Measurements from ENCODE around the gene CAPN12. TPM values are rescaled to one million over a fixed set of nuclear protein-coding genes. Genes with fewer than 3 reads are reported as not detected.

The CAPN12 gene
- total RNA-seq, 1 donor from 2014 or later: 0.20 TPM

DNA sequence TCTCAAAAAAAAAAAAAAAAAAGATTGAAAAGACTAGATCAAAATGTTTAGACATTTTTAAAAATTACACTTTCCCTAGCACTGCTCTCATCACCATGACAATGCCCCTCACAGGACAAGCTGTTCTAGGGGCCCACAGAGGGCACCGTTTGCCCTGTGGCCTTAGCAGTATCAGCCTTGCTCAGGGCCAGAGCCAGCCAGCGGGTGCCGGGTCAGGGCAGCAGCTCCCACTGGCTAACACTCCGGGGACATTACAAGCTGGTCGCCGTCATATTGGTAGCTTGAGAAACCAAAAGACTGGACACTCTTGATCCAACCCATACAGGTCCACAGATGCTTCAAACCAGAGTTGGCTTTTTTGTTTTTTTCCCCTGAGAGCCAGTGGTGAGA is 18.0 kb downstream of the CAPN12 start:
- DNase-seq (ENCODE audit: low read depth, low spot score): no peak

DNA sequence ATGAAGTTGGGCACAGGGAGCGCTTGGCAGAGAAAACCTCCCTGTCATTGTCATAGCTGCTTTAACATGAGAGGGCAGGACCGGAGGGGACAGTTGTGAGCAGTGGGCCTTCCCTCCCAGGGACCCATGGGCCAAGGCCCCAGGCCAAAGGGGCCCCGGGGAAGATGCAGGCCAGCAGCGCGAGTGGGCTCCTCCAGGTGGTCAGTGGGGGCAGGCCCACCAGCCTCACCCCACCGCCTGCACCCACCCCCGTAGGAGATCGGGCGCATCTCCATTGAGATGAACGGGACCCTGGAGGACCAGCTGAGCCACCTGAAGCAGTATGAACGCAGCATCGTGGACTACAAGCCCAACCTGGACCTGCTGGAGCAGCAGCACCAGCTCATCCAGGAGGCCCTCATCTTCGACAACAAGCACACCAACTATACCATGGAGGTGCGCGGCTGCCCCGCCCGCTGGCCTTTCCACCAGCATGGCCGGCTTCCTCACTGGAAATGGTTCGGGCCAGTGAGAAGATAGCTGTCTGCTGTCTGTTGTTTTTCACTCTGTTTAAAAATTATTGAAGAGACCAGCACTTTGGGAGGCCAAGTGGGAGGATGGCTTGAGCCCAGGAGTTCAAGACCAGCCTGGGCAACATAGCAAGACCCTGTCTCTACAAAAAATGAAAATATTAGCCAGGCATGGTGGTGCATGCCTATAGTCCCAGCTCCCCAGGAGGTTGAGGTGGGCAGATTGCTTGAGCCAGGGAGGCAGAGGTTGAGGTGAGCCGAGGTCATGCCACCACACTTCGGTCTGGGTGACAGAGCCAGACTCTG is 18.6 kb downstream of the CAPN12 start:
- DNase-seq (ENCODE audit: low read depth, low spot score): no peak

DNA sequence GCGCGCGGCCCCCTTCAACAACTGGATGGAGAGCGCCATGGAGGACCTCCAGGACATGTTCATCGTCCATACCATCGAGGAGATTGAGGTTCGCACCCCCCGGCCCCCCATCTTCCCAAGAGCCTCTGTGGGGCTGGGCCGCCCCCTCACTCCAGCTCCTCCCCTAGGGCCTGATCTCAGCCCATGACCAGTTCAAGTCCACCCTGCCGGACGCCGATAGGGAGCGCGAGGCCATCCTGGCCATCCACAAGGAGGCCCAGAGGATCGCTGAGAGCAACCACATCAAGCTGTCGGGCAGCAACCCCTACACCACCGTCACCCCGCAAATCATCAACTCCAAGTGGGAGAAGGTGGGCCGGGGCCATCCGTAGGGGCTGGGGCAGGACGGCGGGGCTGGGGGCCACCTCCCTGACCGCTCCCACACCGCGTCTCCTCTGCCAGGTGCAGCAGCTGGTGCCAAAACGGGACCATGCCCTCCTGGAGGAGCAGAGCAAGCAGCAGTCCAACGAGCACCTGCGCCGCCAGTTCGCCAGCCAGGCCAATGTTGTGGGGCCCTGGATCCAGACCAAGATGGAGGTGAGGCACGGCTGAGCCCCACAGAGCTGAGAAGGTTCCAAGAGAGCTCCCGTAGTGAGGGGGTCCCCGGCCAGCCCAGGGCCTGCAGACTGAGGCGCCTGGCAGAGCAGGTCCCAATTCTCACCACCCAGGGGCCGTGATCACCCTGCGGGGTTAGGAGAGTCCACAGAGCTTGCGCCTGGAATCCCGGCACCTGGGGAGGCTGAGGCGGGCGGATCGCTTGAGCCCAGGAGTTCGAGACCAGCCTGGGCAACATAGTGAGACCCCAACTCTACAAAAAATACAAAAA is 20.1 kb downstream of the CAPN12 start:
- DNase-seq (ENCODE audit: low read depth, low spot score): no peak

DNA sequence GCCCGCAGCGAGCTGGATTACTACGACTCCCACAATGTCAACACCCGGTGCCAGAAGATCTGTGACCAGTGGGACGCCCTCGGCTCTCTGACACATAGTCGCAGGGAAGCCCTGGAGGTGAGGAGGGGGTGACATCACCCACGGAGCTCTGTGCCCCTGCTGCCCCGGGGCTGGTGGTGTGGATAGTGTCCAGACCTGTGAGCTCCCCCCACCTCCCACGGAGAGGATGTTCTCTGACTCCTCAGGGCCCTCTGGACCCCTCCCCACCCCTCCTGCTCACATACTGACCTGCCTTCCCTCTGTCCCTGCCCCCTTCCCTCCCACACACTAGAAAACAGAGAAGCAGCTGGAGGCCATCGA is 20.7 kb downstream of the CAPN12 start:
- DNase-seq (ENCODE audit: low read depth, low spot score): no peak

DNA sequence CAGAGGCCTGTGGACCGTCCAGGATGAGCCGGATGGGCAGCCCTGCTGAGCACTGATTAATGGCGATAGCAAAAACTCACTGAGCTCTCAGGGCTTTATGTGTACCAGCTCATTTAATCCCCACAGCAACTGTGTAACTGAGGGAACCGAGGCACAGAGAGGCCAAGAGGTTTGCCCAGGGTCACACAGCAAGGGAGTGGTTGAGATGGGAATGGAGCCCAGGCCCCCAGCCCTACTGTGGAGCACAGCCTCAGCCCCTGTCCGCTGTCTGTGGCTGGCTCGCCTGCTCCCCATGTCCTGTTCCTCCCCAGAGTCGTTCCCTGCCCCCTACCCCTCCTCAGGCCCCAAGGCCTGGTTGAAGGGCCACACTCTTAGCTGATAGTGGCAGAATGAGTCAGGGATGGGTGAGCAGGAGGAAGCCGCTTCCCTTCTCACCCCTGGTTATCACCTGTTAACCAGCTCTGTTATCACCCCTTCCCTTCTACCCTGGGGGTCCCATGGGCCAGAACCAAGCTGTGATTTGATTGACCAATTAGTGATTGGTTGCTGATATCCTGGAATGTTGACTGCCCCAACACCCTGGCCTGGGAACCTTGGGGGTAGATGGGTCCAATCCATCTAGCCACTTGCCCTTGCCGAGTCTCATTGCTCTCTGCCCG is 21.2 kb downstream of the CAPN12 start:
- DNase-seq (ENCODE audit: low read depth, low spot score): no peak

DNA sequence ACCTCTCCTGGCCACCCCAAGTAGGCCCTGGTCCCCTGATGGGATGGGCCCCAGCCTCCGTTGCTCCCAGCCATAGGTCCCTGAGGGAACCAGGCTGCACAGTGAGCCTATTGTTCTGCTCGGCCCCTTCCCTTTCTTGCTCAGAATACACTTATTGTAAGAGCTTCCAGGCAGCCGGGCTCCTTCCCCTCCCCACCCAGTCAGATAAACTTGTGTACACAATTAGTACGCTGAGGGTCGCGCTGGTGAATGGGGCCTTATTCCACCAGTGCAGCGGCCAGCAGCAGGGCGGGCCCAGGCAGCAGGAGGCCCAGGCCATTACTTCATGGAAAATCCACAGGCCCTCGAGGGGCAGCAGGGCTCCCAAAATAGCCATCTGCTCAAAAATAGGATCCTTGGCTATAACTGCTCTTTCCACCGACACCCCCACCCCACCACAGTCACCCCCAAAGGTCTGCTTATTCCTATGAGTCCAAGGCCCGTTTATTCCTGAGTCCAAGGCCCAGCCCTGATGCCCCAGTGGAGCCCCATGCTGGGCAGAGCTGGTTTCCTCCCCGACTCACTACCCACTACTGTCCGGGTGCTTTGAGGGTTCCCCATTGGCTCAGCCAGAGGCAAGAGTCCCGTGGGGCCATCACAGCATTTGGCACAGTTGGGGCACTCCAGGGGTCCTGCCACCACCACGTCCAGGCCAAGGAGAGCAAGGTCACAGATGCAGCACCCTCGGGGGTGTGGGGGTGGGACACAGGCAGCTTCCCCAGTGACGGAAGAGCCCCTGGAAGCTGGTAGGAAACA is 22.1 kb downstream of the CAPN12 start:
- no peak for DNase-seq (ENCODE audit: low read depth, low spot score)

DNA sequence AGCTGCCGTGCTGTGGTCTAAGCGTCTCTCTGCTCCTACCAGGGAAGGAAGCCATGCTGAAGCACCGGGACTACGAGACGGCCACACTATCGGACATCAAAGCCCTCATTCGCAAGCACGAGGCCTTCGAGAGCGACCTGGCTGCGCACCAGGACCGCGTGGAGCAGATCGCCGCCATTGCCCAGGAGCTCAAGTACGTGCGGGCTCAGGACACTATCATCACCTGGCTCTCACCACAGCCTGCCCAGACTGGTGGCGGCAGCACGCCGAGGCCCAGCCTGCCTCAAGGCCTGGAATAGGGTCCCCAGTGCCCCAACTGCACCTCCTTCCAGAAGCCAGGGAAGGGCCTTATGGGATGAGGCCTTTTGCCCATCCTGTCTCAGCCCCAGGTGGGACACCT is 22.8 kb downstream of the CAPN12 start:
- DNase-seq (ENCODE audit: low read depth, low spot score): no peak

DNA sequence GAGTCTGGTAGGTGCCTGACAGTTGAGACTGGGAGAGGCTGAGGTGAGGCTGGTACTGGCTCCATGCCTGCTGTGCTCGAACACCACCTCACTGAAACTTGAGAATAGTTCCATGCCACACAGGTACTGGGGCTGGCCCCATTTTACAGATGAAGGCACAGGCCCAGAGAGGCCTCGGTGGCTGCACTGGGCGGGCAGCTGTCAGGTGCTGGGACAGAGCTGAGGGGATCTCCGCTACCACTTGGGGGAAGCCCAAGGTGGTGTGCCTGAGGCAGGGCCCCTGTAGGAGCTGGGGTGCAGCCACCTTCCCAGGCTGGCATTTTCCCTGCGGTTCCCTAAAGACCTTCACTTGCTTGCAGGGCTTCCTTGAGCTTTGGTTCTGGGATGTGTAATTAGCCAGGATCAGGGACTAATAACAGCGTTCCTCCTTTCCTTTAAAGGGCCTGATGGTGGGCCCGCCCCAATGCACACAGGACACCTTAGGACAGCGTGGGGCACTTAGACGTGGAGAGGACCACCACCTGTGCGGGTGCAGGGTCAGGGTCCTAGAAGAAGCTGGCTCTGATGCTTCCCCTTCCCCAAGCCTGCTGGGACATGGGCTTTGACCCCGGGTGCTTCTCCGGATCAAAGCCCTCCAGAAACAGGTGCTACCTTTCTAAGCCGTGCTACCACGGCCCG is 23.6 kb downstream of the CAPN12 start:
- DNase-seq (ENCODE audit: low read depth, low spot score): no peak

DNA sequence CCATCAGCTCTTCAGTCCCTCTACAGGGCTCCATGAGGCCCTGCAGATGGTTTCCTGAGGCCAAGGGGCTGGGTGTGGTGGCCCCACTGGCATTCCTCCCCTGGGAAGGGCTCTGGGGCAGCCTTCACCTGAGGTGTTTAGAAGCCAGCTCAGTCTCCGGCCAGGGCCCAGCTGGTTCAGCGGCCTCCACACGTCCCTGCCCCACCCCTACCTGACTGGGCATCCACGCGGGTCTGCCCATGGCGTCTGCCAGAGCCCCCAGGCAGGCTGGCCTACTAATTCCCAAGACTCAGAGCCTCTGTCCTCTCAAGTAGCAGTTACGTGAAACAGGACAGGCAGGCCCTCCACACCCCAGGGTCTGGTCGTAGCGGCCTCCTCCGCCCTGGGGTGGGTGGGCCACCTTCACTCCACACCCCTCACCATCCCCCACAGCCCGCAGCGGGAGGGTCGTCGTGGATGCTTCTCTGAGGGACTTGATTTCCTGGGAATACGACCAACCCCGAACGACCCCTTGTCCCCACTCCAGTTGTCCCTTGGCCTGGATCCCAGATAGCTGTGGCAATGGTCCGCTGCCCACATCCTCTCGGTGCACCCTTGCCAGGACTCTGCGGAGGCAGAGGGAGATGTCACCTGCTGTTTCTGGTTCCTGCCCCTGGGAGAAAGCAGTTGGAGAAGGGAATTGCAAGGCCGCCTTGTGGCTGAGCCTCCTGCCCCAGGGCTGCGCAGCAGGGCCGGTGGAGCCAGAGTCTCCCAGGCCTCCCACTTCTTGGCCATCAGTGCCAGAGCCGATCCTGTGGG is 24.3 kb downstream of the CAPN12 start:
- no peak for DNase-seq (ENCODE audit: low read depth, low spot score)

DNA sequence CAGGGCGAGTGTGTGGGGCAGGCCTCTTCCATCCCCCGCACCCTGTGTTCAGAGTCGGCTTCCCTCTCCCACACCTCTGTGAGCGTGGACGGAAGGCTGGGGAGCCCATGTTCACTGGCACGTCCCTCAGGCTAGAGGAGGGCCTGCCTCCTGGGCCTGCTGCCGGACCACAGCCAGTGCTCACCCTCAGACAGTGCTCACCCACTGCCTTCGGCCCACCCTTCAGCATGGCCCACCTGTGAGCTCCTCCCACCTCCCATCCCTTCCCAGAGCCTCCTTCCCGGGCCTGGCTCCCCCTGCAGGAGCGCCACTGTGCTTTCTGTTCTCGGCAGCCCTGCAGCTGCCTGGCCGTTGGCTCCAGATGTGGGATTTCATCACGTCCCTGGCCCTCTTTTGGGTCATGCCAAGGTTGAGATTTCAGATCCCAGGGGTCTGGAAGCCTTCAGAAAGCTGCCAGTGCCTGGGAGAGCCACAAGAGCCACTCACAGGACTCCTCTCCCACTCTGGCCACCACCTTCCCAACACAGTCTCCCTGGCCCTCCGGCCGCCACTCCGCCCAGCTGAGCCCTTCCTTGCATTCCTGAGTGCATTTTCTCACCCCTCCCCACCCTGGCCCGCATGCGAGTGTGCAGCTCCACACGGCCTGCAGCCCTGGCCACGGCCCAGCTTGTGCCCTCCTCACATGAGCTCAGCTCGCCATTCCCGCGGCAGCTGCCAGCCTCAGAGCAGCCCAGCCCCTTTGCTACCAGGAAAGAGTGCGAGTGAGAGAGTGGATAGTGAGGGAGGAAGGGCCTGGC is 25.3 kb downstream of the CAPN12 start:
- DNase-seq (ENCODE audit: low read depth, low spot score): no peak

DNA sequence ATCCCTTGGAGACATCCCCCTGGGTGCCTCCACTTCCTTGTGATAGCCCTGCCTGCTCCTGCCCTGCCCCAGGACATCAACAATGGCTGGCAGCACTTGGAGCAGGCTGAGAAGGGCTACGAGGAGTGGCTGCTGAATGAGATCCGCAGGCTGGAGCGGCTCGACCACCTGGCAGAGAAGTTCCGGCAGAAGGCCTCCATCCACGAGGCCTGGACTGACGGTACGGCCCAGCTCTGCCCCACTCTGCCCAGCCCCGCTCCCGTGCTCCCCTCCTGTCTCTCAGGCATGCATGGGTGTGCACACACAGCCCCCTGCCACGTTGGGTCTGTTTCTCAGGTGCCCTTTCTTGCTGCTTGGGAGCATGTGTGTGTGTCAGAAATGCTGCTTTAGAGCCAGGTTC is 26.4 kb downstream of the CAPN12 start:
- DNase-seq (ENCODE audit: low read depth, low spot score): no peak

DNA sequence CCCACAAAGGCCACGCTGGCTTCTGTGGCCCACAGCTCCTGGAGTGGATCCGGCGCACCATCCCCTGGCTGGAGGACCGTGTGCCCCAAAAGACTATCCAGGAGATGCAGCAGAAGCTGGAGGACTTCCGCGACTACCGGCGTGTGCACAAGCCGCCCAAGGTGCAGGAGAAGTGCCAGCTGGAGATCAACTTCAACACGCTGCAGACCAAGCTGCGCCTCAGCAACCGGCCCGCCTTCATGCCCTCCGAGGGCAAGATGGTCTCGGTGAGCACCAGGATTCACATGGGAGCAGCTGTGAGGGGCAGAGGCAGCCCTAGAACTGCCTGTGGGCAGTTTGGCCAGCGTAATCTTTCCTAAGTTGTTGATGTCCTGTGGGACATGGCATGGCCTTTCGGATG is 27.2 kb downstream of the CAPN12 start:
- no peak for DNase-seq (ENCODE audit: low read depth, low spot score)

DNA sequence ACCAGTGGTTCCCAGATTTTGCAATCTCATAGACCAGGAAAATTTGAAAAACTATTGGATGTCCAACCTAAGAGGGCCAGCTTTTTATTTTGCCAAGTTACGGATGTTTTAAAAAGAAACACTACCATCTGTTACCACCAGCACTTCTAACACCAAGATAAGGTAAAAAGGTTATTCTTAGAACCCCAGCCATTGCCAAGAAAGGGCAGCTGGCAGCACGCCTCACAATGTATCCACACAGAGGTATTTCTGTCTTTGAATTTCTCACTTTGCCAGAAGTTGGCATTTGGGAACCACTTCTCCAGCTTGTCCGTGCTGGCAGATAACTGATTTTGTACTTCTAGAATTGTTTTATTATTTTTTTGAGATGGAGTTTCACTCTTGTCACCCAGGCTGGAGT is 28.7 kb downstream of the CAPN12 start:
- no peak for DNase-seq (ENCODE audit: low read depth, low spot score)

DNA sequence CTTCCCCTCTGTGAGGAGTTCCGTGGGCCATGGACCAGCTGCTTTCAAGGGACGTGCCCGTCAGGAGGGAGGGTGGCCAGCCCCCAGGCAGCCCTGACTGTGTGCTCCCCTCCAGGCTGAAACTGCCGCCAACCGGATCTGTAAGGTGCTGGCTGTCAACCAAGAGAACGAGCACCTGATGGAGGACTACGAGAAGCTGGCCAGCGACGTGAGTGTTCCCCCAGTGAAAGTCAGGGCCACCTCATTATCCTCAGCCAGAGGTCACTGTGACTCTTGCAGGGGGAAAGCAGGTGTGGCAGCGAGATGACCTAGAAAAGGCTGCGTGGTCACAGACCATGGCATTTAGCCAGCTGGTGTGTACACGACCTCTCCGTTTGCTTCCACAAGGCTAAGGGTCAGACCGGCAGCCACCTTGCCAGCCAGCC is 29.9 kb downstream of the CAPN12 start:
- no peak for DNase-seq (ENCODE audit: low read depth, low spot score)

DNA sequence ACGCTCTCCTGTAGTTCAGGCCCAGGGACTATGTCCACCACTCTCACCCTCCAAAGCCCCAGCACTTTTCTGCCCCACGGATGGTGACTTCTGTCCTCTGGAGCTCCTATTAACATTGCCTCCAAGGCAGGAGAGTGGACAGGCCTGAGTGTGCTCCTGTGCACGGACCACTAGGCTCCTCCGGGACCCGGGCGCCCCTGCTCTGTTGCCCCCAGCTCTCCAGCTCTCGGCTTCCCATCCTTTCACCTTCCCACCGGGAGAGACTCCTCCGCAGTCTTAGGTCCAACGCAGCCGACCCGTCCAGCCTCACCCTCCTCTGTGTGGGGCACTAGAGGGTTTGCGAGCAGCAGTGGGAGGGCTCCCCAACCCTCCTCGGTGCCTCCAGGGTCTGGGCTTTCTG is 30.4 kb downstream of the CAPN12 start:
- DNase-seq (ENCODE audit: low read depth, low spot score): no peak

DNA sequence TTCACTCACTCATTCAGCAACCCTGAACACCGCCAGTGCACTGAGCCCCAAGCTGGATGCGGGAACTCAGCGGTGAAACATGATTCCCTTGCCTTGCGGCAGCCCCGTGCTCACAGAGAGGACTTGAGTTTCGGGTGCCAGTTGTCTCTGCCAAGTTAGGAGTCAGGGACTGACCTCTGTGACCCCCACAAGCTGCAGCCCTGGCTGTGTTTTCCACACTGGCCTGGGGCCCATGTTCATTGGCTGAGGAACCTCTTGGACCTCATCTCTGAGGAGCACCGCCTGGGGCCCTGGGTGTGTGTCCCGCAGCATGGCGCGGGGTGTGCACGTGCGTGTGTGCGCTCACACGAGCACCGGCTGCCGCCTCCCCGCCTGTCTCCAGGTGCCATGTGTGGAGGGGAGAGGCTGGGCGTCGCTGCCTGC is 31.0 kb downstream of the CAPN12 start:
- DNase-seq (ENCODE audit: low read depth, low spot score): no peak

DNA sequence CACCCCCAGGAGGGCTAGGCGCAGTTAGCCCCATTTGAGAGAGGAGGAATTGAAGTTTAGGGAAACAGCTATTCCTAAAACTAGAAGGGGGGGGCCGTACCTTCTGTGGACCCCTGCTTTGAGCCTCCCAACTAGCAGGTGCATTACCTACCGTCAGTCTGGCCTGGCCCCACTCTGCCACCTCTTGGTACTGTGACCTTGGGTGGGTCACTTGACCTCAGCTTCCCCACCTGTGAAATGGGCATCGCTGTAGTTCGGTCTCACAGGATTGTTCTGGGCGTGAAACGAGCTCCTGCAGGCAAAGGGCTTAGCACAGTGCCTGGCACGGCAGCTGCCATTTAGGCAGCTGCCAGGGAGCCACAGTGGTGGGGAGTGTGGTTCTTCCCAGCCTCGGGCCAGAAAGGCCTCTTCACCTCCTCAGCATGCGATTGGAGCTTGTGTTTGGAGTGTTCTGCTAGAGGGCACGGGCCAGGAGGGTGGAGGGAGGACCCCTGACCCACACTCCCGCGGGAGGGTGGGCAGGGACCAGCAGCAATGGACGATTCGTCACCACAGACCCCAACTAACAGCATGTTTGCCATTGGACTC is 32.0 kb downstream of the CAPN12 start:
- no peak for DNase-seq (ENCODE audit: low read depth, low spot score)

DNA sequence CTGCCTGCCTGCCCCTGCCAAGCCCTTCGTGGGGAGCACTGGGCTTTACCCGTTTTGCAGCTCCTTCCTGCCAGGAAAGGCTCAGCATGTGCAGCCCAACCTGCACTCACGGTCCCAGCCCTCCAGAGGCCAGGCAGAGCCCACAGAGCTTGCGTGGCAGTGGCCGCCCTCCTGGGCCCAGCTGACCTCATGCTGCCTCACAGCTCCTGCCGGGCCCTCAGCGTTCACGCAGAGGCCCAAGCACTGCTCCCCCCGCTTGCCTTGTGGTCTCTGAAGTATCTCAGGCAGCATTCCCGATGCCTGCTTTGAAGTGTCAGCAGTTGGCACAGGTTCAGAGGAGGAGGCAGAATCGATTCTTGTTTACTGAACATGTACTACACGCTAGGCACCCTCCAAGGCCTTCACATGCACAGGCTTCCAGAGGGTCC is 32.5 kb downstream of the CAPN12 start:
- DNase-seq (ENCODE audit: low read depth, low spot score): no peak
